Parathyroid adenoma (tissue), 2 donors: ENCODE results near the gene DHRSX.

Experiments used
- H2AFZ ChIP-seq: fragments of 300-600 bp; sonication (generic); one replicate; pipeline ENCODE4 v1.7.0; 2017; ENCODE audit warnings: antibody characterized with exemption, mild to moderate bottlenecking
- H3K27ac ChIP-seq: fragments of 300-600 bp; sonication (generic); one replicate; pipeline ENCODE4 v1.7.0; 2017
- H3K27me3 ChIP-seq: fragments of 300-600 bp; sonication (generic); one replicate; pipeline ENCODE4 v1.7.0; 2017; ENCODE audit warnings: low read length; ENCODE audit not compliant: control insufficient read depth, insufficient read depth
- H3K36me3 ChIP-seq: fragments of 300-600 bp; sonication (generic); one replicate; pipeline ENCODE4 v1.7.0; 2017; ENCODE audit warnings: low read length; ENCODE audit not compliant: control insufficient read depth, insufficient read depth
- H3K4me1 ChIP-seq: fragments of 300-600 bp; sonication (generic); one replicate; pipeline ENCODE4 v1.7.0; 2017; ENCODE audit warnings: control low read depth
- H3K4me2 ChIP-seq: fragments of 300-600 bp; sonication (generic); one replicate; pipeline ENCODE4 v1.7.0; 2017; ENCODE audit warnings: low read length
- H3K4me3 ChIP-seq: fragments of 300-600 bp; sonication (generic); one replicate; pipeline ENCODE4 v1.7.0; 2017; ENCODE audit warnings: low read depth, low read length
- H3K79me2 ChIP-seq: fragments of 300-600 bp; sonication (generic); one replicate; pipeline ENCODE4 v1.7.0; 2017; ENCODE audit warnings: control low read depth
- H3K9ac ChIP-seq: fragments of 300-600 bp; sonication (generic); one replicate; pipeline ENCODE4 v1.7.0; 2017; ENCODE audit warnings: mild to moderate bottlenecking
- H3K9me3 ChIP-seq: fragments of 300-600 bp; sonication (generic); one replicate; pipeline ENCODE4 v1.7.0; 2017; ENCODE audit warnings: low read length; ENCODE audit not compliant: control insufficient read depth
- CTCF ChIP-seq: fragments of 300-600 bp; sonication (generic); IDR thresholded peaks from one replicate; pipeline ENCODE4 v1.7.0; 2017; ENCODE audit warnings: antibody characterized with exemption, mild to moderate bottlenecking
- donor health status: primary hyperparathyroidism.

The DHRSX gene

DNA sequence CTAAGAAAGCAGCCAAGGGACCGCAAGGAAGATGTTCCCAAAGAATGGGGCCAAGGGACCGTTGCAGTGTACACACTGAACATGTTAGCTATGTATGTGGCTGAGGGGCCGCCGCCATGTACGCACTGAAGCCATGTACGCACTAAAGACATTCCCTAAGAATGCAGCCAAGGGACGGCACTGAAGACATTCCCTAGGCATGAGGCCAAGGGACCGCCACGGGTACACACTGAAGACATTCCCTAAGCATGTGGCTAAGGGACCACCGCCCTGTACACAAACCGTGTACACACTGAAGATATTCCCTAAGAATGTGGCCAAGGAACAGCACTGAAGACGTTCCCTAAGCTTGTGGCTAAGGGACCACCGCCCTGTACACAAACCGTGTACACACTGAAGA is 54.0 kb downstream of the DHRSX start:
- no peak overlapping the region for H3K4me3 ChIP-seq
- H3K79me2 ChIP-seq = peaks cover 20% of the 10 kb centered on the region
- H3K27me3 ChIP-seq = no peaks in the 10 kb centered on the region
- no peaks in the 10 kb centered on the region for H3K9me3 ChIP-seq
- no peak overlapping the region for H3K27ac ChIP-seq
- no peak for TF ChIP-seq CTCF
- no peaks in the 10 kb centered on the region for H3K36me3 ChIP-seq
- no peak overlapping the region for H3K9ac ChIP-seq
- H3K4me2 ChIP-seq = no peak overlapping the region
- H2AFZ ChIP-seq = no peak overlapping the region
- H3K4me1 ChIP-seq = no peaks in the 10 kb centered on the region

DNA sequence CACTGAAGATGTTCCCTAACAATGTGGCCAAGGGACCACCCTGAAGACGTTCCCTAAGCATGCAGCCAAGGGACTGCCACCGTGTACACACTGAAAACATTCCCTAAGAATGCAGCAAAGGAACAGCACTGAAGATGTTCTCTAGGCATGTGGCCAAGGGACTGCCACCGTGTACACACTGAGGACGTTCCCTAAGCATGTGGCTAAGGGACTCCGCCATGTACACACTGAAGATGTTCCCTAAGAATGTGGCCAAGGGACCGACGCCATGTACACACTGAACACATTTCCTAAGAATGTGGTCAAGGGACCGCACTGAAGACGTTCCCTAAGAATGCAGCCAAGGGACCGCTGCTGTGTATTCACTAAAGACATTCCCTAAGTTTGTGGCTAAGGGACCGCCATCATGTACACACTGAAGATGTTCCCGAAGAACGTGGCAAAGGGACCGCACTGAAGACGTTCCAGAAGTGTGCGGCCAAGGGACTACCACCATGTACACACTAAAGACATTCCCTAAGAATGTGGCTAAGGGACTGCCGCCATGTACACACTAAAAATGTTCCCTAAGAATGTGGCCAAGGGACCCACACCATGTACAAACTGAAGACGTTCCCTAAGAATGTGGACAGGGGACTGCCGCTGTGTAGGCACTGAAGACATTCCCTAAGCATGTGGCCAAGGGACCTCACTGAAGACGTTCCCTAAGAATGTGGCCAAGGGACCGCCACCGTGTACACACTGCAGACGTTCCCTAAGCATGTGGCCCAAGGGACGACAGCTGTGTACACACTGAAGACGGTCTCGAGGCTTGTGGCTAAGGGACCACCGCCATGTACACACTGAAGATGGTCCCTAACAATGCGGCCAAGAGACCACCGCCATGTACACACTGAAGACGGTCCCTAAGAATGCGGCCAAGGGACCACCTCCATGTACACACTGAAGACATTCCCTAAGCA is 54.8 kb downstream of the DHRSX start:
- Histone ChIP-seq H3K4me3 (no peak overlapping the region), H3K9me3 (no peaks in the 10 kb centered on the region), H3K4me1 (no peaks in the 10 kb centered on the region), H3K79me2 (peaks cover 20% of the 10 kb centered on the region), H2AFZ (no peak overlapping the region), H3K9ac (no peak overlapping the region), H3K36me3 (no peaks in the 10 kb centered on the region), H3K27ac (no peak overlapping the region), H3K27me3 (no peaks in the 10 kb centered on the region), H3K4me2 (no peak overlapping the region)
- no peak for TF ChIP-seq CTCF

DNA sequence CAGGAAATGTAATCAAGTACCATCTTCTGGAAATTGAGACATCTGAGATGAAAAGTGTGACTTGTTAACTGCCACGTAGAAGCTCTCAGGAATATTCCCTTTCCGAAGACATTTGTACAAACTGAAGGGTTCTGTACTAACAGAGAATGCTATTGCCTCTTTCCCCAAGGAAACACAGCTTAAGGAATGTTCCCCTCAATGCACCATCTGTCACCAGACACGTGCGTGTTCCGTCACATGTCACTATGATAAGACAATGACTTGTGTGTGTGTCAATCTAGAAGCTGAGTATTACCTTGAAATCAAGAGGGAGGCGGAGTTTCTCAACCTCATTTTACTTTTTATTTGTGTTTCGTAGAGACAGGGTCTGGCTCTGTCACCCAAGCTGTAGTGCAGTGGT is 58.1 kb downstream of the DHRSX start:
- H3K36me3 ChIP-seq = no peaks in the 10 kb centered on the region
- H3K4me3 ChIP-seq = no peak overlapping the region
- H3K27me3 ChIP-seq = no peaks in the 10 kb centered on the region
- H3K4me2 ChIP-seq = no peak overlapping the region
- H3K27ac ChIP-seq = no peak overlapping the region
- H3K9me3 ChIP-seq = no peaks in the 10 kb centered on the region
- no peak for TF ChIP-seq CTCF
- H3K4me1 ChIP-seq = no peaks in the 10 kb centered on the region
- H3K9ac ChIP-seq = no peak overlapping the region
- H2AFZ ChIP-seq = no peak overlapping the region
- peaks cover 20% of the 10 kb centered on the region for H3K79me2 ChIP-seq

DNA sequence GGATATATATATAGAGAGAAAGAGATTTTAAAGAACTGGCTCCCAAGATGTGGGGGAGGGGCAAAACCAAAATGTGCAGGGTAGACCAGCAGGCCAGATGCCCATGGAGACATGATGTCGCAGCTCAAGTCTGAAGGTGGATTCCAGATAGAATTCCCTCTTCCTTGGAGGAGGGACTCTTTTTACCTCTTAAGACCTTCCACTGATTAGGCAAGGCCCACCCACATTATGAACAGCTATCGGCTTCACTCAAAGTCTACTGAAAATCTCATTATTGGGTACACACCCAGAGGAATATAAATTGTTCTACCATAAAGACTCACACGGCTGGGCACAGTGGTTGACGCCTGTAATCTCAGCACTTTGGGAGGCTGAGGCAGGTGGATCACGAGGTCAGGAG is 59.3 kb downstream of the DHRSX start:
- Histone ChIP-seq H3K9ac (no peak overlapping the region), H3K27ac (no peak overlapping the region), H3K79me2 (peaks cover 11% of the 10 kb centered on the region), H3K4me1 (no peaks in the 10 kb centered on the region), H3K4me2 (no peak overlapping the region), H2AFZ (no peak overlapping the region), H3K4me3 (no peak overlapping the region), H3K27me3 (no peaks in the 10 kb centered on the region), H3K36me3 (no peaks in the 10 kb centered on the region), H3K9me3 (no peaks in the 10 kb centered on the region)
- no peak for TF ChIP-seq CTCF

DNA sequence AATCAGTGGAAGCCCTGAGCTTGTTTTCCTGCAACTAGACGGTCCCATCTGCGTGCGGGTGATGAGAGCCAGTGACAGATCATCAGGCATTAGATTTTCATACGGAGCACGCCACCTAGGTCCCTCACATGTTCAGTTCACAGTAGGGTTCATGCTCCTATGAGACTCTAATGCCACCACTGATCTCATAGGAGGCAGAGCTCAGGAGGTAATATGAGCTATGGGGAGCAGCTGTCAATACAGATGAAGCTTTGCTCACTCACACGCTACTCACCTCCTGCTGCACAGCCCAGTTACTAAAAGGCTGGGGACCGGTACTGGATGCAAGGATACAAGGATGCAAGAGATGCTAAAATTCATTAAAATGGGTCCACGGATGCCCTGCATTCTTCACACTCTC is 61.2 kb downstream of the DHRSX start:
- H3K4me1 ChIP-seq = no peaks in the 10 kb centered on the region

More for the DNA sequence above, 61.2 kb downstream of the DHRSX start:
- Histone ChIP-seq H3K27me3 (no peaks in the 10 kb centered on the region), H3K4me2 (no peak overlapping the region), H3K27ac (no peak overlapping the region), H2AFZ (no peak overlapping the region), H3K9me3 (no peaks in the 10 kb centered on the region), H3K4me3 (no peak overlapping the region), H3K9ac (no peak overlapping the region), H3K36me3 (no peaks in the 10 kb centered on the region), H3K79me2 (no peaks in the 10 kb centered on the region)
- no peak for TF ChIP-seq CTCF
